ENCODE measurements around the gene NBEA. TPM values are rescaled to one million over a fixed set of nuclear protein-coding genes. Genes with fewer than 3 reads are reported as not detected.

The NBEA gene
- total RNA-seq, 2 experiments from 2014 or later: 0.34 to 0.57 TPM

- DNase-seq: no peak
- CTCF ChIA-PET: no interaction called here
- H3K9me3 Mint-ChIP-seq (ENCODE audit: insufficient read depth): no peaks in the 10 kb centered on the region
- ATAC-seq: no peak
- H3K36me3 Mint-ChIP-seq (ENCODE audit: low read depth): no peaks in the 10 kb centered on the region
- H3K27me3 Mint-ChIP-seq (ENCODE audit: low read depth): peaks cover 7% of the 10 kb centered on the region
- POLR2A ChIA-PET: no interaction called here
- no peak overlapping the region for H3K27ac Mint-ChIP-seq
- H3K4me3 Mint-ChIP-seq: no peak overlapping the region
- no peaks in the 10 kb centered on the region for H3K4me1 Mint-ChIP-seq (ENCODE audit: low read depth)
Measured at GRCh38 chr13:34931572-34931971, 10.5 kb upstream of the NBEA start.

GRCh38 chr13:34933349-34933748 is 8.7 kb upstream of the NBEA start:
- Mint-ChIP-seq H3K9me3 (ENCODE audit: insufficient read depth) (no peaks in the 10 kb centered on the region), H3K27ac (no peak overlapping the region), H3K4me1 (ENCODE audit: low read depth) (no peaks in the 10 kb centered on the region), H3K4me3 (no peak overlapping the region), H3K27me3 (ENCODE audit: low read depth) (peaks cover 9% of the 10 kb centered on the region), H3K36me3 (ENCODE audit: low read depth) (no peaks in the 10 kb centered on the region)
- POLR2A ChIA-PET: no interaction called here
- ATAC-seq: no peak
- CTCF ChIA-PET: interaction anchor here (1.4 kb wide), 1 partner anchor 12 kb away, joined by 3 read pairs; no protein-coding TSS in a partner anchor
- DNase-seq: no peak

GRCh38 chr13:34933786-34934185 is 8.3 kb upstream of the NBEA start:
- H3K9me3 Mint-ChIP-seq (ENCODE audit: insufficient read depth): no peaks in the 10 kb centered on the region
- ATAC-seq: no peak
- no peaks in the 10 kb centered on the region for H3K36me3 Mint-ChIP-seq (ENCODE audit: low read depth)
- POLR2A ChIA-PET: no interaction called here
- no peak for DNase-seq
- CTCF ChIA-PET: interaction anchor here (1.4 kb wide), 1 partner anchor 11 kb away, joined by 3 read pairs; no protein-coding TSS in a partner anchor
- no peak overlapping the region for H3K27ac Mint-ChIP-seq
- no peaks in the 10 kb centered on the region for H3K4me1 Mint-ChIP-seq (ENCODE audit: low read depth)
- H3K27me3 Mint-ChIP-seq (ENCODE audit: low read depth): peaks cover 10% of the 10 kb centered on the region
- no peak overlapping the region for H3K4me3 Mint-ChIP-seq

- no peaks in the 10 kb centered on the region for H3K4me1 Mint-ChIP-seq (ENCODE audit: low read depth)
- H3K27ac Mint-ChIP-seq: no peak overlapping the region
- no peak overlapping the region for H3K4me3 Mint-ChIP-seq
- H3K36me3 Mint-ChIP-seq (ENCODE audit: low read depth): no peaks in the 10 kb centered on the region
- CTCF ChIA-PET: no interaction called here
- H3K27me3 Mint-ChIP-seq (ENCODE audit: low read depth): peaks cover 14% of the 10 kb centered on the region
- no peak for DNase-seq
- POLR2A ChIA-PET: no interaction called here
- no peaks in the 10 kb centered on the region for H3K9me3 Mint-ChIP-seq (ENCODE audit: insufficient read depth)
- ATAC-seq: no peak
Measured at GRCh38 chr13:34935841-34936240, 6.2 kb upstream of the NBEA start.

- no peak for ATAC-seq
- POLR2A ChIA-PET: no interaction called here
- CTCF ChIA-PET: no interaction called here
- Mint-ChIP-seq H3K27me3 (ENCODE audit: low read depth) (peaks cover 40% of the 10 kb centered on the region), H3K9me3 (ENCODE audit: insufficient read depth) (no peaks in the 10 kb centered on the region), H3K4me1 (ENCODE audit: low read depth) (peaks cover 19% of the 10 kb centered on the region), H3K4me3 (no peak overlapping the region), H3K36me3 (ENCODE audit: low read depth) (no peaks in the 10 kb centered on the region), H3K27ac (no peak overlapping the region)
- DNase-seq: no peak
Measured at GRCh38 chr13:34939771-34940170, 2.3 kb upstream of the NBEA start.

GRCh38 chr13:34941436-34941834 is 635 bp upstream of the NBEA start:
- H3K4me1 Mint-ChIP-seq (ENCODE audit: low read depth): peaks cover 19% of the 10 kb centered on the region
- peaks cover 43% of the 10 kb centered on the region for H3K27me3 Mint-ChIP-seq (ENCODE audit: low read depth)
- ChIA-PET CTCF (no interaction called here), POLR2A (no interaction called here)
- H3K27ac Mint-ChIP-seq: no peak overlapping the region
- peak overlapping the region; percentile 86 for H3K4me3 Mint-ChIP-seq
- DNase-seq: no peak
- H3K9me3 Mint-ChIP-seq (ENCODE audit: insufficient read depth): no peaks in the 10 kb centered on the region
- ATAC-seq: no peak
- no peaks in the 10 kb centered on the region for H3K36me3 Mint-ChIP-seq (ENCODE audit: low read depth)

GRCh38 chr13:34942732-34943435 is 814 bp downstream of the NBEA start:
- ATAC-seq: peak; percentile 27
- H3K4me3 Mint-ChIP-seq: peak overlapping the region; percentile 73
- no peaks in the 10 kb centered on the region for H3K36me3 Mint-ChIP-seq (ENCODE audit: low read depth)
- peaks cover 19% of the 10 kb centered on the region for H3K4me1 Mint-ChIP-seq (ENCODE audit: low read depth)
- H3K9me3 Mint-ChIP-seq (ENCODE audit: insufficient read depth): no peaks in the 10 kb centered on the region
- POLR2A ChIA-PET: no interaction called here
- peaks cover 39% of the 10 kb centered on the region for H3K27me3 Mint-ChIP-seq (ENCODE audit: low read depth)
- H3K27ac Mint-ChIP-seq: peak overlapping the region; percentile 62
- CTCF ChIA-PET: interaction anchor here (0.7 kb wide), 1 partner anchor 117 kb away, joined by 3 read pairs; no protein-coding TSS in a partner anchor
- DNase-seq: peak; percentile 25

- H3K27ac Mint-ChIP-seq: peak overlapping the region; percentile 62
- ChIA-PET CTCF (interaction anchor here (1.1 kb wide), 1 partner anchor 9 kb away, joined by 3 read pairs; no protein-coding TSS in a partner anchor), POLR2A (no interaction called here)
- ATAC-seq (peak; percentile 12), DNase-seq (no peak)
- H3K4me1 Mint-ChIP-seq (ENCODE audit: low read depth): peaks cover 19% of the 10 kb centered on the region
- H3K4me3 Mint-ChIP-seq: peak overlapping the region; percentile 73
- H3K9me3 Mint-ChIP-seq (ENCODE audit: insufficient read depth): no peaks in the 10 kb centered on the region
- H3K36me3 Mint-ChIP-seq (ENCODE audit: low read depth): no peaks in the 10 kb centered on the region
- H3K27me3 Mint-ChIP-seq (ENCODE audit: low read depth): peaks cover 38% of the 10 kb centered on the region
Measured at GRCh38 chr13:34943436-34944273, 1.6 kb downstream of the NBEA start.

- no peaks in the 10 kb centered on the region for H3K9me3 Mint-ChIP-seq (ENCODE audit: insufficient read depth)
- no peak for ATAC-seq
- ChIA-PET POLR2A (no interaction called here), CTCF (interaction anchor here (1.1 kb wide), 2 partner anchors 9 to 11 kb away, joined by 3 read pairs; no protein-coding TSS in a partner anchor)
- H3K27me3 Mint-ChIP-seq (ENCODE audit: low read depth): peaks cover 36% of the 10 kb centered on the region
- no peak overlapping the region for H3K4me3 Mint-ChIP-seq
- H3K27ac Mint-ChIP-seq: no peak overlapping the region
- no peak for DNase-seq
- peaks cover 19% of the 10 kb centered on the region for H3K4me1 Mint-ChIP-seq (ENCODE audit: low read depth)
- no peaks in the 10 kb centered on the region for H3K36me3 Mint-ChIP-seq (ENCODE audit: low read depth)
Measured at GRCh38 chr13:34944274-34944634, 2.2 kb downstream of the NBEA start.

GRCh38 chr13:34944751-34945150 is 2.7 kb downstream of the NBEA start:
- DNase-seq (no peak), ATAC-seq (no peak)
- ChIA-PET CTCF (interaction anchor here (1.1 kb wide), 2 partner anchors 8 to 11 kb away, joined by 3 read pairs; no protein-coding TSS in a partner anchor), POLR2A (no interaction called here)
- Mint-ChIP-seq H3K9me3 (ENCODE audit: insufficient read depth) (no peaks in the 10 kb centered on the region), H3K36me3 (ENCODE audit: low read depth) (no peaks in the 10 kb centered on the region), H3K4me3 (no peak overlapping the region), H3K27me3 (ENCODE audit: low read depth) (peaks cover 34% of the 10 kb centered on the region), H3K4me1 (ENCODE audit: low read depth) (peaks cover 19% of the 10 kb centered on the region), H3K27ac (no peak overlapping the region)

- ATAC-seq: no peak
- CTCF ChIA-PET: no interaction called here
- H3K36me3 Mint-ChIP-seq (ENCODE audit: low read depth): no peaks in the 10 kb centered on the region
Measured at GRCh38 chr13:34951528-34951927, 9.5 kb downstream of the NBEA start.

GRCh38 chr13:34959489-34959888 is 17.4 kb downstream of the NBEA start:
- Mint-ChIP-seq H3K36me3 (ENCODE audit: low read depth) (no peaks in the 10 kb centered on the region), H3K4me1 (ENCODE audit: low read depth) (no peaks in the 10 kb centered on the region), H3K9me3 (ENCODE audit: insufficient read depth) (no peaks in the 10 kb centered on the region), H3K27me3 (ENCODE audit: low read depth) (no peaks in the 10 kb centered on the region), H3K4me3 (no peak overlapping the region), H3K27ac (no peak overlapping the region)
- POLR2A ChIA-PET: no interaction called here
- DNase-seq (no peak), ATAC-seq (no peak)
- CTCF ChIA-PET: no interaction called here

More at GRCh38 chr13:34951528-34951927, 9.5 kb downstream of the NBEA start:
- Mint-ChIP-seq H3K27me3 (ENCODE audit: low read depth) (no peaks in the 10 kb centered on the region), H3K4me3 (no peak overlapping the region), H3K9me3 (ENCODE audit: insufficient read depth) (no peaks in the 10 kb centered on the region), H3K4me1 (ENCODE audit: low read depth) (no peaks in the 10 kb centered on the region), H3K27ac (no peak overlapping the region)
- no peak for DNase-seq
- POLR2A ChIA-PET: no interaction called here
